Measurements from ENCODE around the gene CDH13.

GRCh38 chr16:83606486-83607030 lies 979.8 kb downstream of the CDH13 start:
- TF ChIP-seq, protein P1, sequence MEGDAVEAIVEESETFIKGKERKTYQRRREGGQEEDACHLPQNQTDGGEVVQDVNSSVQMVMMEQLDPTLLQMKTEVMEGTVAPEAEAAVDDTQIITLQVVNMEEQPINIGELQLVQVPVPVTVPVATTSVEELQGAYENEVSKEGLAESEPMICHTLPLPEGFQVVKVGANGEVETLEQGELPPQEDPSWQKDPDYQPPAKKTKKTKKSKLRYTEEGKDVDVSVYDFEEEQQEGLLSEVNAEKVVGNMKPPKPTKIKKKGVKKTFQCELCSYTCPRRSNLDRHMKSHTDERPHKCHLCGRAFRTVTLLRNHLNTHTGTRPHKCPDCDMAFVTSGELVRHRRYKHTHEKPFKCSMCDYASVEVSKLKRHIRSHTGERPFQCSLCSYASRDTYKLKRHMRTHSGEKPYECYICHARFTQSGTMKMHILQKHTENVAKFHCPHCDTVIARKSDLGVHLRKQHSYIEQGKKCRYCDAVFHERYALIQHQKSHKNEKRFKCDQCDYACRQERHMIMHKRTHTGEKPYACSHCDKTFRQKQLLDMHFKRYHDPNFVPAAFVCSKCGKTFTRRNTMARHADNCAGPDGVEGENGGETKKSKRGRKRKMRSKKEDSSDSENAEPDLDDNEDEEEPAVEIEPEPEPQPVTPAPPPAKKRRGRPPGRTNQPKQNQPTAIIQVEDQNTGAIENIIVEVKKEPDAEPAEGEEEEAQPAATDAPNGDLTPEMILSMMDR (IDR thresholded peaks at IDR 0.05; ENCODE audit: poor library complexity) = no peak
- no peak for TF ChIP-seq EZH2phosphoT487 (IDR thresholded peaks at IDR 0.05; ENCODE audit: low read depth, severe bottlenecking, unreplicated experiment)

Data from hepatocyte (in vitro differentiated cells).